ENCODE results near the gene POLR2B. TPM values are rescaled to one million over a fixed set of nuclear protein-coding genes. Genes with fewer than 3 reads are reported as not detected.

POLR2B gene
- total RNA-seq, 1 experiment from 2014 or later = 117 TPM

- TF ChIP-seq ATF2 (CRISPR knock-in tag; IDR thresholded peaks at IDR 0.05; ENCODE audit: borderline replicate concordance, low read depth) (no peak), CREB1 (CRISPR knock-in tag; IDR thresholded peaks at IDR 0.05) (no peak), MAX (CRISPR knock-in tag; IDR thresholded peaks at IDR 0.05) (no peak), ZNF671 (CRISPR knock-in tag; IDR thresholded peaks at IDR 0.05) (no peak), GRHL2 (CRISPR knock-in tag; IDR thresholded peaks at IDR 0.05; ENCODE audit: insufficient replicate concordance, severe bottlenecking) (no peak), ESRRA (CRISPR knock-in tag; IDR thresholded peaks at IDR 0.05; ENCODE audit: borderline replicate concordance) (no peak), IRF2 (CRISPR knock-in tag; IDR thresholded peaks at IDR 0.05; ENCODE audit: borderline replicate concordance, low read depth) (no peak), JUN (CRISPR knock-in tag; IDR thresholded peaks at IDR 0.05) (no peak)
Measured at GRCh38 chr4:57073559-57073958, 94.9 kb downstream of the POLR2B start (continued).

GRCh38 chr4:57074744-57075143 is 96.0 kb downstream of the POLR2B start:
- no peaks in the 10 kb centered on the region for H3K27me3 Mint-ChIP-seq (ENCODE audit: low read depth)
- H3K9me3 Mint-ChIP-seq = no peaks in the 10 kb centered on the region
- no peak overlapping the region for H3K4me3 Mint-ChIP-seq
- H3K4me1 Mint-ChIP-seq = peaks cover 31% of the 10 kb centered on the region
- no peak for DNase-seq (ENCODE audit: low spot score)
- ChIA-PET POLR2A (no interaction called here), CTCF (interaction anchor here (1.6 kb wide), 1 partner anchor 116 kb away, joined by 3 read pairs; no protein-coding TSS in a partner anchor)
- ATAC-seq = no peak
- no peak overlapping the region for H3K27ac Mint-ChIP-seq
- TF ChIP-seq PREB (CRISPR knock-in tag; IDR thresholded peaks at IDR 0.05; ENCODE audit: borderline replicate concordance) (no peak), TCF7 (CRISPR knock-in tag; IDR thresholded peaks at IDR 0.05; ENCODE audit: low read depth) (no peak), GRHL2 (CRISPR knock-in tag; IDR thresholded peaks at IDR 0.05; ENCODE audit: insufficient replicate concordance, severe bottlenecking) (no peak), MYBL2 (CRISPR knock-in tag; IDR thresholded peaks at IDR 0.05) (no peak), ZMAT4 (CRISPR knock-in tag; IDR thresholded peaks at IDR 0.05) (no peak), USF1 (CRISPR knock-in tag; IDR thresholded peaks at IDR 0.05) (no peak), IRF1 (CRISPR knock-in tag; IDR thresholded peaks at IDR 0.05) (no peak)
- no peaks in the 10 kb centered on the region for H3K36me3 Mint-ChIP-seq

- ATAC-seq = no peak
- no peak overlapping the region for H3K4me3 Mint-ChIP-seq
- POLR2A ChIA-PET = no interaction called here
- peaks cover 34% of the 10 kb centered on the region for H3K4me1 Mint-ChIP-seq
- no peak for DNase-seq (ENCODE audit: low spot score)
- H3K27me3 Mint-ChIP-seq (ENCODE audit: low read depth) = no peaks in the 10 kb centered on the region
- CTCF ChIA-PET = interaction anchor here (0.9 to 1.6 kb wide), 2 partner anchors 37 to 116 kb away, joined by 3 to 5 read pairs; no protein-coding TSS in a partner anchor
- H3K9me3 Mint-ChIP-seq = peaks cover 4% of the 10 kb centered on the region; the same call in 1 of the 2 replicates
- H3K36me3 Mint-ChIP-seq = no peaks in the 10 kb centered on the region
- H3K27ac Mint-ChIP-seq = no peak overlapping the region
- TF ChIP-seq ZNF425 (CRISPR knock-in tag; conservative IDR thresholded peaks at IDR 0.05) = no peak
- TF ChIP-seq TEAD4 (CRISPR knock-in tag; IDR thresholded peaks at IDR 0.05) = no peak
- TF ChIP-seq AFF4 (CRISPR knock-in tag; IDR thresholded peaks at IDR 0.05; ENCODE audit: borderline replicate concordance) = no peak
- TF ChIP-seq CREB1 (CRISPR knock-in tag; IDR thresholded peaks at IDR 0.05) = no peak
- TF ChIP-seq NR2C2 (CRISPR knock-in tag; IDR thresholded peaks at IDR 0.05) = no peak
- TF ChIP-seq SMAD3 (CRISPR knock-in tag; IDR thresholded peaks at IDR 0.05; ENCODE audit: borderline replicate concordance) = no peak
- TF ChIP-seq NFATC4 (CRISPR knock-in tag; IDR thresholded peaks at IDR 0.05) = no peak
Measured at GRCh38 chr4:57075367-57075766, 96.7 kb downstream of the POLR2B start.
